GM19351 (cell line): ENCODE results near the gene SYT13.

Experiments
- ATAC-seq: cut with Tn5 transposase; IDR thresholded peaks from one replicate; pipeline ENCODE4 v1.9.1; 2021; ENCODE audit warnings: mild to moderate bottlenecking, moderate library complexity; ENCODE audit not compliant: unreplicated experiment

The SYT13 gene

GRCh38 chr11:45225277-45225676, 60.9 kb downstream of the SYT13 start:
- no peak for ATAC-seq

GRCh38 chr11:45224766-45225165, 61.4 kb downstream of the SYT13 start:
- no peak for ATAC-seq

GRCh38 chr11:45223496-45223895, 62.6 kb downstream of the SYT13 start:
- no peak for ATAC-seq

DNA sequence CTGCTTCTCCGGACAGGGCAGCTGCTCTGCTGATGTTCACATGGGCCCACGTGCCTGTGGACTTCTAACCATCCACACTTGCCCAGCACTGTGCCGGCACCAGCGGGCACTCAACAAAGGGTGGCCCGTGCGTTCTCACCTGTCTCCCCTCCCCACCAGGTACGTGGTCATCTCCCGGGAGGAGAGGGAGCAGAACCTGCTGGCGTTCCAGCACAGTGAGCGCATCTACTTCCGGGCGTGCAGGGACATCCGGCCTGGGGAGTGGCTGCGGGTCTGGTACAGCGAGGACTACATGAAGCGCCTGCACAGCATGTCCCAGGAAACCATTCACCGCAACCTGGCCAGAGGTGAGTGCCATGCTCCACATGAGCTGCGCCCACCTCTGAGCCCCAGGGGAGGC, 66.7 kb downstream of the SYT13 start:
- ATAC-seq, result no peak

DNA sequence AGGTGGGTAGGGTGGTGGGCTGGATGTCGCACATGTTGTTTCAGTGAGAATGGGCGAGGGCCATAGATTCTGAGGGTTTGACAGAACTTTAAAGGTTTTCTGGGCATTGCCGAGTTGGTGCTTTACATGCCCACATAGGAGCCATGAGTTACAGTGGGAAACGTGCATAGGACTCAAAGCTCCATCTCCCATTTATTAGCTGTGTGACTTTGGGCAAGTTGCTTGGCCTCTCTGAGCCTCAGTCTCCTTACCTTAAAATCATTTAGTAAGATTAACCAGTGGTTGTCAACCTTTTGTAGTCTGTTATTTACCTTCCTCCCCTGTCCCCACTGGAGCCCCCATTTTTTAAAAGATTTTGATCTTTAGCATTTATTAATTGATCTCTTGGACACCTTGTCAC, 67.4 kb downstream of the SYT13 start:
- ATAC-seq, result no peak

DNA sequence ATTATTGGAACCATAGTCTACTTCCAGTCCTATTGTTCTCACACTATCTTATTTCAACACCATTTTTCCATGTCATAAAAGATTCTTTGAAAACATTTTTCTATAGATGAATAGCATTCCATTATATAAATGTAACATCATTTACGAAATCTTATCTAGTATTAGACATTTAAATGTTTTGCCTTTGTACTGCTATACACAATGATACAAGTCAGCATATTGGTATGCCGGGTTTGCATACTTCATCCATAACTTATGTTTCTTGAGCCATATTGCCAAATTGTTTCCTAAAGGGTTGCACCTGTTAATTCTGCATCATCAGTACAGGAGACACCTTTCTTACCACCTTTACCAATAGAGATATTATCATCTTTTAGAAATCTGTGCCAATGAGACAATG, 68.2 kb downstream of the SYT13 start:
- no peak for ATAC-seq

DNA sequence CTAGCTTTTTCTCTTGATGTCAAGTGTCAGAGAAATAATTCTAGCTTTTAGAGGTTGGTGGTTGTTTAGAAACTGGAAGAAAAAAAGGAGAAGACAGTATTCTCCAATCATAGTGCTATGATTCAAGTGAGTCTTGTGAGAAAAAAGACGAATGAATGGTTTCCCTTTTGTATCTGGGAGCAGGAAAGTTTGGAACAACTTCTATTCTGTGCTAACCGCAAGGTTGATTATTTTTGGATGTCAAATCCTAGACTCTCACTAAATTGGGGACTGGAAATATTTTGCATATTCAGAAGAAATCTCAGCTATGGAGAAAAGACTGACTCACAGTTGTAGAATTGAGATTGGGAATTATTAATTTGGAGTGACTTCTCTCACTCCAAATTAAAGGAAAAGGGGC, 69.2 kb downstream of the SYT13 start:
- ATAC-seq, result no peak

DNA sequence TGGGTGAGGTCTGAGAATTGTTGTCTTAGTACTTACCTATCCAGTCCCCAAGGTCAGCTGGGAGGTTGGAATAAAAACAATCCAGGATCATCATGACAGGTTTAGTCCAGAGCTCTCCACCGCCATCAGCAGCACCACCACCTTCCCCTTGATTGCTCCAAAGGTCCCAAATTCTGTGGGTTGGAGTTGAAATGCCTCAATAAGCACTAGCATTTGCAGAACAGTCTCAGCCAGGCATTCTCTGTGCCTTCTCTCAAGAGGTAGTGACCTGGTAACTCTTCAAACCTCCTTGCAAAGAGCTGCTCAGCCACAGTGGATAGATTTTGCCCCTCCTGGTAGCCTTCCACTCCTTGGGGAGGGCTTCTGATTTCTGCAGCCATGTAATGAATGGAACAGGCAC, 70.1 kb downstream of the SYT13 start:
- ATAC-seq, result no peak

GRCh38 chr11:45215098-45215865, 70.9 kb downstream of the SYT13 start:
- ATAC-seq, result no peak

DNA sequence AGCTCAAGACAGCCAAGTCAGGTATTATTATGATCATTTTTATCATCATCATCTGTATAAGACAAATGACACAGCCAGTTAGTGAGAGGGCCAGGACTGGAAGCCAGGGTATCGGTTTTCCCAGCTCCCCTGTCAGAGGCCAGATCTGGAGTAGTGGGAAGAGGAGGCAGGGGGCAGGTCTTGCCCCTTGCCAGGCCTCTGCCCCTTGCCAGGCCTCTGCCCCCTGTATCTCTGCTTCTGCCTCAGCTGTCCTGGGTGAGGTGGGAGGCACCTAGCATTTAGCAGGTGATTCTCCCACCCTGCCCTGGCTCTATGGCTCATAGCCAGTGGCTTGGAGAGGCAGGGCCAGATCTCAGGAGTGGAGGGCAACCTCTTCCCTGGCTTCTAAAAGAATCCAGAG, 72.4 kb downstream of the SYT13 start:
- ATAC-seq, result no peak

GRCh38 chr11:45213316-45213665, 72.8 kb downstream of the SYT13 start:
- ATAC-seq, result no peak

DNA sequence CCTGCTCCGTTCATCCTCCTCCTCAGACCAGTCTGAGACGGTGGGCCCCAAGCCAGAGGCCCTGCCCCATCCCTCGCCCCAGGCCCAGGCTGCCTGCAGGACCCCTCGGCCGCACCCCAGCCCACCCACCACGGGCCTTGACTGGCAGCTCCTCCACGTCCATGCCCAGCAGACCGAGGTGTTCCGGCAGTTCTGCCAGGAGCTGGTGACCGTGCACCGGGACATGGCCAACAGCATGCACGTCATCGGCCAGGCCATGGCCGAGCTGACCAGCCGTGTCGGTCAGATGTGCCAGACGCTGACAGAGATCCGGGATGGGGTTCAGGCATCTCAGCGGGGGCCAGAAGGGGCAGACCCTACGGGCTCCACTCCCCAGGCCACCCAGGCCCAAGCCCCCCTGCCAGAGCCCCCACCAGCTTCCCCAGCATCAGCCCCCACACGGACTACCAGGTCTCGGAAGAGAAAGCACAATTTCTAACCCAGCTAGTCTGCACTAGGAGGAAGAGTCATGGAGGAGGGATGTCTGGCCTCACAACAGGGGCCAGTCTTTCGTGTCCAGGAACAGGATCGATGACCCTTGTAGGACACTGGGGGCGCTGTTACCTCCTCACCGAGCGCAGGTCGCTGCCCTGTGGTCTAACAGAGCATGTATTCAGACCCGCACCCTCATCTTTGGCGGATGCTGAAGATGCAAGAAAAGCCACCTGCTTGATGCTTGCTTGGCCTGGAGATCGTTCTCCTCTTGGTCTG, 73.4 kb downstream of the SYT13 start:
- ATAC-seq, result no peak

GRCh38 chr11:45211732-45212131, 74.4 kb downstream of the SYT13 start:
- ATAC-seq, result no peak

DNA sequence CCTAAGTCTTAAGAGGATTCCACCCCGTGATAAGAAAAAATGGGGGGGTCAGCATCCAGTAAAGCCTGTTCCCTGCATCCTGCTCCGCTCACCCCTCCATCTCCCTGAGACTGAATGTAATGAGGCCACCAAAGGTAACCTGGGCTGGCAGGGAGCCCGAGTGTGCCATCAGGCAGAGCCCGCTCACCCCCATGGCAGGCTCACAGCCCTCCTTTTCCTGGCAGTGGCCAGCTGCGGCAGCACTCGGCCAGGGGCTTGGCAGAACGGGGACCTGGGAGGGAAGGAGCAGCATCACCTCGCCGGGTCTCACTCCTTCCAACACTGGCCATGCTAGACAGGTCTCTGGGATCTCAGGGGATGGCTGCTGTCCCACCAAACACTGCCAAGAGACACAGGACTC, 75.3 kb downstream of the SYT13 start:
- no peak for ATAC-seq

DNA sequence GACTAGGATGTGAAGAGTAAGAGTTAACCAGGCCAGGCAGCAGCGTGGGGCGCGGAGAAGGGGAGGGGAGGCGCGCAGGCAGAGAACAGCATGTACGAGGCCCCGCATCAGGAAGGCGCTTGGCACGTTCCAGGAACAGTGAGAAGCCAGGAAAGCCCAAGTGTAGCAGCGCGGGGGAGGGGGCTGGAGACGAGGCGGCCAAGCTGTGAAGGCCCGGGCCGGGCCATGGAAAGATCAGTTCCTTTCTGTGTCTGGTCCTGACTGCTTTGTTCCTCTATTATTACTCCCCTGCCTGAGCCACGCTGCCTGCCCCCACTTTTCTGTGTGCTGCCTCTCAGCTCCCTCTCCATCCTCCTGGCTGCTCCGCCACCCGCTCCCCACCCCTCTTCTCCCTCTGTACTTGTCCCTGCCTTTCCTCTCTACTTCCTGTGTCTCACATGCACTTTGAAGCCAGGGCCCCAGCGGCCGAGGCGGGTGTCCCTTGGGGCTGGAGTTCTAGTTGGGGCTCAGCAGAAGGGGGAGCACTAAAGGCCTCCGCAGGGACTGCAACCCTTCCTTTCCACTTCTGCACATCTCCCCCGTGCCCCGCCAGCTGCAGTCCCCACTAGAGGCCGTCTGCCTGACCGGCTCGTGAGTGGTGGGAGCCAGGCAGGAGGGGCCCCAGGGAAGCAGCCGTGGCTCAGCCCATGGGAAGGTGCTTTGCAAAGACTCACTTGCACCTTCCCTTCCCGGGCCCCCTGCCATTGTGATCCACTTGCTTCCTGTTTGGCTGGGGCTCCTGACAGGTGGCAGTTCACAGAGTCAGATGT, 76.0 kb downstream of the SYT13 start:
- ATAC-seq, result no peak

DNA sequence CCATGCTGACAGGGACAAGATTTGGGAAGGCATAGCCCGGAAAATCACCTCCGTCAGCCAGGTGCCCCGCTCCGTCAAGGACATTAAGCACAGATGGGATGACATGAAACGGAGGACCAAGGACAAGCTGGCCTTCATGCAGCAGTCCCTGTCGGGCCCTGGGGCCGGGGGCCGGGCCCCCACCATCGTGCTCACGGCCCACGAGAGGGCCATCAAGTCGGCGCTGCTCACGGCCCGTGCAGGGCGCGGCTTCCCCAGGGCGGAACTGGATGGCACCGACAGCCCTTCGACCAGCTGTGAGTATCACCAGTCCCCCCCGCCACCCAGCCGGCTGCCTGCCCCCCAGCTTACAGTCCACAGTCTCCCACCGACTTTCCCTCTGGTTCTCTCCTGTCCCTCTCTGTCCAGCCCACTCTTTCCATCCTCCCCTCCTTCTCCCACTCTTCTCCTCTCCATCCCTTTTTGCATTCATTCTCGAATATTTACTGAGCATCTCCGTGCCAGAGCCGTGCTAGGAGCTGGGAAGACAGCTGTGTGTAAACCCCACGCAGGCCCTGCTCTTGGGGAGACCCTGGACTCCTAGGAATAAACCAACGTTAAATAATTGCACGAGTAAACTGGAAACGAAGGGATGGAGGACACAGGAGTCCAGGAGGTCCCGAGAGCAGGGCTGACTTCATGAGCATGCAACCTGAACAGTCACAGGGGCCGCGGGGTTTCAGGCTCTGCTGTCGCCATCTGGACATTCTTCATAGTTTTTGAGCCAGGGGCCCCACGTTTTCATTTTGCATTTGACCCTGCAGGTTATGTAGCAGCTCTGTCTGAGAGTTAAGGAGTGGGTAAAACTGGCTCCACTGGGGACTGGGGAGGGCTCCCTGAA, 76.9 kb downstream of the SYT13 start:
- ATAC-seq, result no peak

DNA sequence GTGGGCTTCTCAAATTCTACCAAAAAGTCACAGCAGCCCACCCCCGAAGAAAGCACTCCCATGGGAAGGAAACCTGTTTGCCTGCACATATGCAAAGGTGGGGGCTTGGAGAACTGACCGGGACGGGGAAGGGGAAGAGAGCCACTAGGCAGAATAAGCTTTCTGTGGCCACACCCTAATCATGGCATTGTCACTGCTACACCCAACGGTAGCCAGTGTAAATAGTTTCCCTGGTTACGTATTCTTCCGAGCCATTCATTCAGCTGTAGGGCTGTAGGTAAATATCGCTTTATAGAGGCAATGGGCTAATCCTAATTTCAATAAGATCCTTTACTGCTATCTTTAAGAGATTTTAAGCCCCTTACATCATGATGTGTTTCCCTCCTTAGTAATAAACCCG, 78.0 kb downstream of the SYT13 start:
- no peak for ATAC-seq

DNA sequence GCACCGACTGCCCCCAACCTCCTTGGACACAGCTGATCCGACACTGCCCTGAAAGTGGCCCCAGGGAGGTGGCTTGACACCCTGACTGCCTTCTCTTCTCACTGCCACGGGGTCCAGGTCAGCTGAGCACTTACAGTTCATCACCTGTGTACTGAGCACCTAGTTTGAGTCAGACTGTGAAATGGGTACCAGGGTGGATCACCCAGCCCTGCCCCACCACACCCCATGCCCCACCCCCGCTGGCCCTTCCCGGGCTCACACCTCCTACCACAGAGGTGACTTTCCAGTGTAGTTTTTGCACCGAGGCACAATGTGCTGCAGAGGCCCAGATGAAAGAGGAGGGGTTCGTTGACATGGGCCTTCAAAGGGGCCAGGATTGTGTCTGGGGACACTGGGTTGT, 80.2 kb downstream of the SYT13 start:
- no peak for ATAC-seq

DNA sequence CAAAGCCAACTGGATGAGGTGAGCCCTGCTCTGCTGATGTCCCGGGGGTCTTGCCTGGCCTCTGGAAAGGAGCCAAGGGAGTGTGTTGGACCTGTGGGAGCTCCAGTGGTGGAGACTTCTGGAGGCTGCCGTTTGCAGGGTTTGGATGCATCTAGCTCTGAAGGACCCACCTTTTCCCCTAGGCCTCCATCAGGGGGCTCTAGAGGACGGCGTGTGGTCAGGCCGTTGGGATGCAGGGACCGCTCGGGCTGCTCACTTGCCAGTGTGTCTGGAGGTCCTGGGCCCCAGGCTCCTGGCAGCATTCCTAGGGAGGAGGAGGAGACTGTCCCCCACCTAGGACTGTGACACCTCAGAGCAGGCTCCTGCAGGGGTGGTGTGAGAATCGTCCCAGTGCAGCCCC, 81.4 kb downstream of the SYT13 start:
- no peak for ATAC-seq

GRCh38 chr11:45193695-45194094, 92.4 kb downstream of the SYT13 start:
- no peak for ATAC-seq
